Measurements from ENCODE around the gene COL13A1.

The COL13A1 gene

GRCh38 chr10:69846293-69846921, 44.7 kb downstream of the COL13A1 start:
- ATAC-seq: peak; percentile 27

GRCh38 chr10:69847458-69847857, 45.8 kb downstream of the COL13A1 start:
- TF ChIP-seq POU6F1 (CRISPR knock-in tag; IDR thresholded peaks at IDR 0.05; ENCODE audit: borderline replicate concordance, low read depth) (no peak), ARNTL (CRISPR knock-in tag; IDR thresholded peaks at IDR 0.05; ENCODE audit: borderline replicate concordance, low read depth) (no peak), PPARA (CRISPR knock-in tag; IDR thresholded peaks at IDR 0.05; ENCODE audit: borderline replicate concordance) (no peak), OSR1 (CRISPR knock-in tag; IDR thresholded peaks at IDR 0.05) (no peak), ISL1 (CRISPR knock-in tag; IDR thresholded peaks at IDR 0.05) (no peak), ZNF70 (CRISPR knock-in tag; IDR thresholded peaks at IDR 0.05) (no peak), TOX (CRISPR knock-in tag; IDR thresholded peaks at IDR 0.05; ENCODE audit: borderline replicate concordance) (no peak), PATZ1 (CRISPR knock-in tag; IDR thresholded peaks at IDR 0.05; ENCODE audit: borderline replicate concordance) (no peak), ESRRG (CRISPR knock-in tag; IDR thresholded peaks at IDR 0.05) (no peak), SNAI2 (CRISPR knock-in tag; IDR thresholded peaks at IDR 0.05) (no peak), TCF4 (CRISPR knock-in tag; IDR thresholded peaks at IDR 0.05; ENCODE audit: borderline replicate concordance) (no peak), ZC3H10 (CRISPR knock-in tag; IDR thresholded peaks at IDR 0.05) (no peak), ZNF8 (CRISPR knock-in tag; IDR thresholded peaks at IDR 0.05) (no peak), ZFP30 (CRISPR knock-in tag; IDR thresholded peaks at IDR 0.05) (no peak), CSDC2 (CRISPR knock-in tag; IDR thresholded peaks at IDR 0.05) (no peak), BACH2 (CRISPR knock-in tag; IDR thresholded peaks at IDR 0.05; ENCODE audit: borderline replicate concordance) (no peak), CSRNP3 (CRISPR knock-in tag; IDR thresholded peaks at IDR 0.05) (no peak), ZFP3 (CRISPR knock-in tag; IDR thresholded peaks at IDR 0.05) (no peak), RARB (CRISPR knock-in tag; IDR thresholded peaks at IDR 0.05) (no peak), ZNF565 (CRISPR knock-in tag; conservative IDR thresholded peaks at IDR 0.05; ENCODE audit: low read depth) (no peak)
- ATAC-seq: no peak

More at GRCh38 chr10:69846293-69846921, 44.7 kb downstream of the COL13A1 start:
- TF ChIP-seq ZFP30 (CRISPR knock-in tag; IDR thresholded peaks at IDR 0.05) (no peak), CREB5 (CRISPR knock-in tag; IDR thresholded peaks at IDR 0.05; ENCODE audit: low read depth) (no peak), SNAI2 (CRISPR knock-in tag; IDR thresholded peaks at IDR 0.05) (no peak), ARNTL (CRISPR knock-in tag; IDR thresholded peaks at IDR 0.05; ENCODE audit: borderline replicate concordance, low read depth) (no peak), ZNF565 (CRISPR knock-in tag; conservative IDR thresholded peaks at IDR 0.05; ENCODE audit: low read depth) (no peak), RARB (CRISPR knock-in tag; IDR thresholded peaks at IDR 0.05) (no peak), CSDC2 (CRISPR knock-in tag; IDR thresholded peaks at IDR 0.05) (no peak), TCF4 (CRISPR knock-in tag; IDR thresholded peaks at IDR 0.05; ENCODE audit: borderline replicate concordance) (no peak), POU6F1 (CRISPR knock-in tag; IDR thresholded peaks at IDR 0.05; ENCODE audit: borderline replicate concordance, low read depth) (no peak), ZFP3 (CRISPR knock-in tag; IDR thresholded peaks at IDR 0.05) (no peak), CSRNP3 (CRISPR knock-in tag; IDR thresholded peaks at IDR 0.05) (no peak), ESRRG (CRISPR knock-in tag; IDR thresholded peaks at IDR 0.05) (no peak), TOX (CRISPR knock-in tag; IDR thresholded peaks at IDR 0.05; ENCODE audit: borderline replicate concordance) (no peak), ZNF8 (CRISPR knock-in tag; IDR thresholded peaks at IDR 0.05) (no peak), PPARA (CRISPR knock-in tag; IDR thresholded peaks at IDR 0.05; ENCODE audit: borderline replicate concordance) (no peak)

All from SK-N-SH treated with all-trans-retinoic acid at 6 μM for 48 hours (cell line).